A673 (cell line): ENCODE results near the gene ANKRD44.

Experiments
- CTCF ChIP-seq: fragments of 300-800, 200-600 bp; sonication (generic); conservative IDR thresholded peaks from 2 replicates; pipeline ENCODE4 v1.5.1; 2017; ENCODE audit warnings: low read depth, mild to moderate bottlenecking, antibody characterized with exemption, low read length, moderate library complexity, mixed read lengths
- EZH2 ChIP-seq: fragments of 200-600 bp; sonication (generic); IDR thresholded peaks from 2 replicates; pipeline ENCODE4 v1.6.1; 2017; ENCODE audit warnings: borderline replicate concordance, low read depth, mild to moderate bottlenecking, mixed read lengths, antibody characterized with exemption, low read length; ENCODE audit not compliant: poor library complexity, severe bottlenecking

GRCh38 chr2:197358931-197359330 lies 48.4 kb upstream of the ANKRD44 start:
- TF ChIP-seq EZH2 = no peak
- no peak for TF ChIP-seq CTCF
